CD14-positive monocyte (primary cell): ENCODE data around the gene C1orf87. TPM values are rescaled to one million over a fixed set of nuclear protein-coding genes. Genes with fewer than 3 reads are reported as not detected.

Experiments used
- DNase-seq, 3 donors: peaks; one replicate each; pipeline ENCODE4 v3.0.0-alpha.2; 2011 to 2022
- H2AFZ ChIP-seq: 2 replicates; pipeline ENCODE4 v1.6.0; 2012; ENCODE audit warnings: mild to moderate bottlenecking, low read depth, low read length, inconsistent platforms; ENCODE audit not compliant: insufficient read depth, poor library complexity, severe bottlenecking
- H3K27ac ChIP-seq, 2 donors: 1 replicate in 1 of 2; 2 replicates in 1 of 2; pipeline ENCODE4 v1.5.1; 2012 to 2013; ENCODE audit warnings: low read length in 2 of 2, control low read depth in 1 of 2, inconsistent platforms in 1 of 2, low read depth in 1 of 2, mild to moderate bottlenecking in 1 of 2
- H3K27me3 ChIP-seq, 2 donors: one replicate each; pipeline versions ENCODE4 v1.6.0 to v1.6.1; 2011 to 2013; ENCODE audit warnings: low read length in 2 of 2; ENCODE audit not compliant: control insufficient read depth in 2 of 2, insufficient read depth in 2 of 2
- H3K36me3 ChIP-seq, 2 donors: replicated peaks in 1 of 2; 1 replicate in 1 of 2; 2 replicates in 1 of 2; pipeline versions ENCODE4 v1.5.1 to v1.6.1; 2012 to 2013; ENCODE audit warnings: low read length in 2 of 2, control low read depth in 1 of 2, inconsistent platforms in 1 of 2, mild to moderate bottlenecking in 1 of 2; ENCODE audit not compliant: insufficient read depth in 2 of 2, control insufficient read depth in 1 of 2
- H3K4me1 ChIP-seq, 2 donors: 1 replicate in 1 of 2; 2 replicates in 1 of 2; pipeline versions ENCODE4 v1.5.1 to v1.6.1; 2012 to 2013; ENCODE audit warnings: low read length in 2 of 2, control low read depth in 1 of 2, inconsistent platforms in 1 of 2, mild to moderate bottlenecking in 1 of 2, moderate library complexity in 1 of 2; ENCODE audit not compliant: insufficient read depth in 2 of 2, control insufficient read depth in 1 of 2
- H3K4me2 ChIP-seq: replicated peaks from 2 replicates; pipeline ENCODE3; 2012; ENCODE audit warnings: low read length, moderate library complexity, mild to moderate bottlenecking; ENCODE audit not compliant: poor library complexity, severe bottlenecking; ENCODE audit errors: extremely low read depth
- H3K4me3 ChIP-seq, 3 experiments: fragments of 200-600 bp in 1 of 3; sonication (generic) in 1 of 3; replicated peaks in 1 of 3; 1 replicate in 2 of 3; 2 replicates in 1 of 3; pipeline ENCODE4 v1.5.1; 2011 to 2013; ENCODE audit warnings: low read length in 3 of 3, mild to moderate bottlenecking in 3 of 3, control low read depth in 2 of 3, low read depth in 2 of 3, inconsistent platforms in 1 of 3, moderate library complexity in 1 of 3
- H3K79me2 ChIP-seq: 2 replicates; pipeline ENCODE4 v1.6.0; 2012; ENCODE audit warnings: mild to moderate bottlenecking, control low read depth, inconsistent platforms, low read length, moderate library complexity; ENCODE audit not compliant: insufficient read depth
- H3K9ac ChIP-seq: 2 replicates; pipeline ENCODE4 v1.6.0; 2017; ENCODE audit warnings: low read length, mild to moderate bottlenecking; ENCODE audit not compliant: insufficient read depth, poor library complexity, severe bottlenecking
- H3K9me3 ChIP-seq, 2 donors: replicated peaks in 1 of 2; 1 replicate in 1 of 2; 2 replicates in 1 of 2; pipeline versions ENCODE4 v1.5.1 to v1.6.1; 2012 to 2013; ENCODE audit warnings: low read length in 2 of 2, control low read depth in 1 of 2; ENCODE audit not compliant: control insufficient read depth in 1 of 2, insufficient read depth in 1 of 2
- H4K20me1 ChIP-seq: 2 replicates; pipeline ENCODE4 v1.6.0; 2012; ENCODE audit warnings: mild to moderate bottlenecking, low read length, control low read depth, moderate library complexity; ENCODE audit not compliant: insufficient read depth
- H3K27ac Mint-ChIP-seq, 7 donors: one replicate each; pipeline ENCODE4 v1.8.0; 2020; ENCODE audit warnings: mild to moderate bottlenecking in 7 of 7, mixed read lengths in 7 of 7, moderate library complexity in 6 of 7, inconsistent platforms in 2 of 7
- H3K27me3 Mint-ChIP-seq, 3 donors: one replicate each; pipeline ENCODE4 v1.8.0; 2021 to 2022; ENCODE audit warnings: low read depth in 3 of 3, mild to moderate bottlenecking in 3 of 3, mixed read lengths in 3 of 3, moderate library complexity in 3 of 3, inconsistent platforms in 1 of 3
- H3K36me3 Mint-ChIP-seq, 2 donors: one replicate each; pipeline ENCODE4 v1.8.0; 2020; ENCODE audit warnings: mixed read lengths in 2 of 2, inconsistent platforms in 1 of 2, mild to moderate bottlenecking in 1 of 2
- H3K4me1 Mint-ChIP-seq: one replicate; pipeline ENCODE4 v1.8.0; 2020; ENCODE audit warnings: mild to moderate bottlenecking, mixed read lengths
- H3K4me3 Mint-ChIP-seq, 2 donors: one replicate each; pipeline ENCODE4 v1.8.0; 2020; ENCODE audit warnings: mild to moderate bottlenecking in 2 of 2, mixed read lengths in 2 of 2, moderate library complexity in 1 of 2
- H3K9me3 Mint-ChIP-seq, 7 donors: one replicate each; pipeline ENCODE4 v1.8.0; 2020 to 2022; ENCODE audit warnings: mixed read lengths in 7 of 7, mild to moderate bottlenecking in 6 of 7, moderate library complexity in 6 of 7, inconsistent platforms in 2 of 7
- WGBS: methylation state at CpG from one replicate; pipeline ENCODE4 v1.1.5; 2013; ENCODE audit warnings: missing lambda C conversion rate; ENCODE audit not compliant: insufficient coverage; 5-methylcytosine and 5-hydroxymethylcytosine counted together
- intact Hi-C, 2 donors: fragments of 100-400 bp; cut with micrococcal nuclease; formaldehyde crosslinking; loops; one replicate each; pipeline versions ENCODE4 v1.15.0 to v1.15.1; 2023
- polyA plus RNA-seq, 3 donors: library from polyadenylated mRNA; depleted of rRNA in 1 of 3; unstranded in 2 of 3; stranded (reverse) in 1 of 3; fragments of 300-500 nt in 2 of 3; fragments of >200 nt in 1 of 3; fragmentation: Illumina TruSeq in 2 of 3; gene quantifications; 1 replicate in 2 of 3; 2 replicates in 1 of 3; pipeline ENCODE4 v1.2.3, GENCODE V29; 2012 to 2021
- TF ChIP-seq, protein P1 (sequence below): fragments of 200-600 bp; IDR thresholded peaks from one replicate; pipeline ENCODE4 v1.8.0; 2022; ENCODE audit warnings: antibody characterized with exemption, mild to moderate bottlenecking

Gene C1orf87
- polyA plus RNA-seq, 3 donors, result not detected

DNA sequence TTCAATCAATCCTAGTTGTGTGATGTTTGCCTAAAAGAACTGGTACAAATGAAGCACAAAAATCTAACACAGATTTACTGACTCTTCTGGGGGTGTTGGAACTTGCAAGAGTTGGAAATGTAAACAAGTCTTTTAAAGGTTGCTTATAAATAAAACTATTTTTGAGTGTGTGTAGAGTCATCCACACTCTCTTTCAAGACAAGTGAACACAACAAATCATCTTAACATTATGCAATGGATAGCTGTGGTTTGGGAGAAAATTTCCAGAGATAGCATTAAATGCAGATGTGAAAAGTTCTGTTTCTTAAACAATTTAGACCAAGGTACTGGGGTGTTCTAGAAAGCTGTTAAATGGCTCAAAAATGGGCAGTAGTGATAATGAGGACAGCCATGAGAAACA, 28.7 kb downstream of the C1orf87 start:
- no peaks in the 10 kb centered on the region for H3K36me3 Mint-ChIP-seq
- no peak for DNase-seq
- H3K27ac Mint-ChIP-seq, result no peak overlapping the region
- TF ChIP-seq, protein P1, sequence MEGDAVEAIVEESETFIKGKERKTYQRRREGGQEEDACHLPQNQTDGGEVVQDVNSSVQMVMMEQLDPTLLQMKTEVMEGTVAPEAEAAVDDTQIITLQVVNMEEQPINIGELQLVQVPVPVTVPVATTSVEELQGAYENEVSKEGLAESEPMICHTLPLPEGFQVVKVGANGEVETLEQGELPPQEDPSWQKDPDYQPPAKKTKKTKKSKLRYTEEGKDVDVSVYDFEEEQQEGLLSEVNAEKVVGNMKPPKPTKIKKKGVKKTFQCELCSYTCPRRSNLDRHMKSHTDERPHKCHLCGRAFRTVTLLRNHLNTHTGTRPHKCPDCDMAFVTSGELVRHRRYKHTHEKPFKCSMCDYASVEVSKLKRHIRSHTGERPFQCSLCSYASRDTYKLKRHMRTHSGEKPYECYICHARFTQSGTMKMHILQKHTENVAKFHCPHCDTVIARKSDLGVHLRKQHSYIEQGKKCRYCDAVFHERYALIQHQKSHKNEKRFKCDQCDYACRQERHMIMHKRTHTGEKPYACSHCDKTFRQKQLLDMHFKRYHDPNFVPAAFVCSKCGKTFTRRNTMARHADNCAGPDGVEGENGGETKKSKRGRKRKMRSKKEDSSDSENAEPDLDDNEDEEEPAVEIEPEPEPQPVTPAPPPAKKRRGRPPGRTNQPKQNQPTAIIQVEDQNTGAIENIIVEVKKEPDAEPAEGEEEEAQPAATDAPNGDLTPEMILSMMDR, result no peak
- H3K4me1 Mint-ChIP-seq, result no peaks in the 10 kb centered on the region
- H3K79me2 ChIP-seq, result no peaks in the 10 kb centered on the region
- H3K9me3 ChIP-seq, result no peaks in the 10 kb centered on the region
- intact Hi-C loops, result no loop called here
- H3K27me3 ChIP-seq, result no peaks in the 10 kb centered on the region
- peaks cover 0 to 1% (median 0%) of the 10 kb centered on the region in 3 donors for H3K27me3 Mint-ChIP-seq
- H3K4me2 ChIP-seq, result no peak overlapping the region
- no peak overlapping the region for H3K9ac ChIP-seq
- H3K4me3 ChIP-seq, result no peak overlapping the region
- H3K27ac ChIP-seq, result no peak overlapping the region
- no peaks in the 10 kb centered on the region for H3K4me1 ChIP-seq
- H3K9me3 Mint-ChIP-seq, result peaks cover 0 to 9% (median 3%) of the 10 kb centered on the region in 7 donors
- no peaks in the 10 kb centered on the region for H4K20me1 ChIP-seq
- no peak overlapping the region for H3K4me3 Mint-ChIP-seq
- no peak overlapping the region for H2AFZ ChIP-seq
- no peaks in the 10 kb centered on the region for H3K36me3 ChIP-seq

DNA sequence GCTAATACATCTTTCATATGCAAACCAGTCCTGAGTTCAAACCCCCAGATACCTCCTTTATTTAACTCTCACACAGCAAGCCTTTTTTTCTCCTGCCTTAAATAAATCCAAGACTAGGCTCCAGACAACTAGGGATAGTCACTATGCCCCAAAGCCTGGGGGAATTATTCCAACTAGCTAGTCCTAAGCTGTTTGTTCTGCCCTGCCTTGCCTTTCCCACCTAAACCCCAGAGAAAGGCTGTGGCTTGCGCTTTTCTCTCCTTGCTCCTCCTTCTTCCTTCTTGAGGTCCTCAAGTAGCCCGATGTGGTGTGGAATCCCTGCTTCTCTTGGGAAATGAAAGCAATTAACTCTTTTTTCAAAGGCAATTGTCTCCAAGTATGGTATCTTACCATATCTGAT, 31.8 kb downstream of the C1orf87 start:
- no peak for DNase-seq
- intact Hi-C loops, result no loop called here
- TF ChIP-seq, protein P1, result no peak
- Mint-ChIP-seq H3K36me3 (no peaks in the 10 kb centered on the region), H3K4me1 (no peaks in the 10 kb centered on the region), H3K4me3 (no peak overlapping the region), H3K9me3 (peaks cover 0 to 4% (median 2%) of the 10 kb centered on the region in 7 donors), H3K27me3 (peaks cover 0 to 3% (median 0%) of the 10 kb centered on the region in 3 donors), H3K27ac (no peak overlapping the region)
- H3K4me1 ChIP-seq, result no peaks in the 10 kb centered on the region
- no peak overlapping the region for H2AFZ ChIP-seq
- H3K9ac ChIP-seq, result no peak overlapping the region
- 80% methylated on average over 1 of the region's 2 CpGs for WGBS
- no peak overlapping the region for H3K4me3 ChIP-seq
- no peaks in the 10 kb centered on the region for H3K79me2 ChIP-seq
- H3K9me3 ChIP-seq, result no peaks in the 10 kb centered on the region
- H3K36me3 ChIP-seq, result no peaks in the 10 kb centered on the region
- no peak overlapping the region for H3K4me2 ChIP-seq
- no peaks in the 10 kb centered on the region for H4K20me1 ChIP-seq
- no peaks in the 10 kb centered on the region for H3K27me3 ChIP-seq
- no peak overlapping the region for H3K27ac ChIP-seq
